ENCODE results near the gene ARID5B.

DNA sequence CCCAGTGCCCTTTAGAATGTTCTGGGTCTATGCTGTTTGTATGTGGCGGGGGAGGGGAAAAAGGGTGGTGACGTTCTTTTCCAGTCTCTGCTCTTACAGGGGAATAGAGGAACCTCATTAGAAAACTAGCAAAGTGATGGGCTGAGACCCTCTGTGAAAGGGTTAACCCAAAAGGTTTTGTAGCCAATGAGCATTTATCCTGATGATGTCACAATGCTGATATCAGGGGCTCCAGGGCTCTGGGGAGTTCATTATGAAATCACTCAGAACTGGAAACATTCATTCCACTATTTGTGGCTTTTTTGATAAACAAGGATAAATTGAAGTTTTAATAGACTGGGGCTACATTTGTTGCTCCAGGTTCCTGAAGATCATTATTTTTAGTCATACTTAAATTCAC, 71.7 kb downstream of the ARID5B start:
- TF ChIP-seq POLR2A (IDR thresholded peaks at IDR 0.05; ENCODE audit: low read length) (no peak), GATA1 (IDR thresholded peaks at IDR 0.05; ENCODE audit: low read depth, low read length) (no peak)
